ENCODE results near the gene CUL1. TPM values are rescaled to one million over a fixed set of nuclear protein-coding genes. Genes with fewer than 3 reads are reported as not detected.

CUL1 gene
- total RNA-seq, 1 experiment from 2014 or later: 72.3 TPM

GRCh38 chr7:148819697-148820360 lies 121.1 kb downstream of the CUL1 start:
- H4K91ac ChIP-seq (ENCODE audit: insufficient read length, low read depth, low read length): no peak overlapping the region
- no peak overlapping the region for H2BK120ac ChIP-seq (ENCODE audit: low read depth, low read length, poor library complexity, severe bottlenecking)
- no peaks in the 10 kb centered on the region for H3K9me3 ChIP-seq (ENCODE audit: control insufficient read depth, low read depth, low read length)
- H3K27ac ChIP-seq (ENCODE audit: insufficient read length, low read depth, low read length): no peak overlapping the region
- no peak overlapping the region for H2BK20ac ChIP-seq (ENCODE audit: low read depth, low read length, poor library complexity, severe bottlenecking)
- no peak overlapping the region for H3K4ac ChIP-seq (ENCODE audit: low read depth, low read length)
- H4K20me1 ChIP-seq (ENCODE audit: control insufficient read depth, insufficient read depth, insufficient read length): no peaks in the 10 kb centered on the region
- H3K14ac ChIP-seq (ENCODE audit: insufficient read depth, low read length): no peak overlapping the region
- no peak overlapping the region for H2AFZ ChIP-seq (ENCODE audit: low read length)
- Mint-ChIP-seq H3K4me3 (no peak overlapping the region), H3K4me1 (peaks cover 7 to 9% of the 10 kb centered on the region in 2 experiments; a peak in 3 of 4 replicates), H3K36me3 (ENCODE audit: insufficient read depth in 1 of 3, low read depth in 3 of 3) (peaks cover 14 to 58% (median 44%) of the 10 kb centered on the region in 3 experiments; a peak in 6 of 7 replicates), H3K27me3 (ENCODE audit: low read depth) (no peaks in the 10 kb centered on the region), H3K27ac (peak overlapping the region in 1 of 3 experiments; percentile 75; a peak in 1 of 7 replicates), H3K9me3 (no peaks in the 10 kb centered on the region)
- H3K27me3 ChIP-seq (ENCODE audit: insufficient read depth, low read length): no peaks in the 10 kb centered on the region
- no peak overlapping the region for H3K56ac ChIP-seq (ENCODE audit: insufficient read length, low read depth, low read length)
- H3K79me1 ChIP-seq (ENCODE audit: insufficient read depth, low read depth, low read length, poor library complexity, severe bottlenecking): no peaks in the 10 kb centered on the region
- H2BK5ac ChIP-seq (ENCODE audit: insufficient read length, low read length): no peak overlapping the region
- H3K18ac ChIP-seq (ENCODE audit: insufficient read length, low read depth, low read length): no peak overlapping the region
- H3K4me2 ChIP-seq (ENCODE audit: insufficient read depth, insufficient read length, low read length): no peak overlapping the region
- H2BK12ac ChIP-seq (ENCODE audit: insufficient read length, low read depth, low read length): no peak overlapping the region
- no peak overlapping the region for H3T11ph ChIP-seq (ENCODE audit: low read length)
- no peaks in the 10 kb centered on the region for H3K23me2 ChIP-seq (ENCODE audit: insufficient read length, low read depth, low read length, poor library complexity, severe bottlenecking)
- H3K4me1 ChIP-seq (ENCODE audit: insufficient read depth, low read length): no peaks in the 10 kb centered on the region
- no peak overlapping the region for H2AK5ac ChIP-seq (ENCODE audit: insufficient read length, low read length)
- TF ChIP-seq, protein P1, sequence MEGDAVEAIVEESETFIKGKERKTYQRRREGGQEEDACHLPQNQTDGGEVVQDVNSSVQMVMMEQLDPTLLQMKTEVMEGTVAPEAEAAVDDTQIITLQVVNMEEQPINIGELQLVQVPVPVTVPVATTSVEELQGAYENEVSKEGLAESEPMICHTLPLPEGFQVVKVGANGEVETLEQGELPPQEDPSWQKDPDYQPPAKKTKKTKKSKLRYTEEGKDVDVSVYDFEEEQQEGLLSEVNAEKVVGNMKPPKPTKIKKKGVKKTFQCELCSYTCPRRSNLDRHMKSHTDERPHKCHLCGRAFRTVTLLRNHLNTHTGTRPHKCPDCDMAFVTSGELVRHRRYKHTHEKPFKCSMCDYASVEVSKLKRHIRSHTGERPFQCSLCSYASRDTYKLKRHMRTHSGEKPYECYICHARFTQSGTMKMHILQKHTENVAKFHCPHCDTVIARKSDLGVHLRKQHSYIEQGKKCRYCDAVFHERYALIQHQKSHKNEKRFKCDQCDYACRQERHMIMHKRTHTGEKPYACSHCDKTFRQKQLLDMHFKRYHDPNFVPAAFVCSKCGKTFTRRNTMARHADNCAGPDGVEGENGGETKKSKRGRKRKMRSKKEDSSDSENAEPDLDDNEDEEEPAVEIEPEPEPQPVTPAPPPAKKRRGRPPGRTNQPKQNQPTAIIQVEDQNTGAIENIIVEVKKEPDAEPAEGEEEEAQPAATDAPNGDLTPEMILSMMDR (conservative IDR thresholded peaks at IDR 0.05): no peak
- H3K9ac ChIP-seq (ENCODE audit: extremely low read depth, insufficient read length, low read length): no peak overlapping the region
- H3K23ac ChIP-seq (ENCODE audit: insufficient read length, low read depth, low read length): no peak overlapping the region
- H4K8ac ChIP-seq (replicated peaks; ENCODE audit: insufficient read length, low read depth, low read length): no peak overlapping the region
- no peaks in the 10 kb centered on the region for H3K79me2 ChIP-seq (ENCODE audit: insufficient read depth, low read length)
- no peak overlapping the region for H2BK15ac ChIP-seq (ENCODE audit: low read depth, low read length)
- H4K5ac ChIP-seq (ENCODE audit: insufficient read length, low read depth, low read length): no peak overlapping the region
- no peak for DNase-seq
- no CpG with 5 or more reads among the region's 6 CpGs for WGBS (ENCODE audit: extremely low coverage, insufficient read length, low lambda C conversion rate)
